ENCODE data around the gene RTL10. TPM values are rescaled to one million over a fixed set of nuclear protein-coding genes. Genes with fewer than 3 reads are reported as not detected.

RTL10 gene
- total RNA-seq, 1 donor from 2014 or later, result 15.0 TPM

DNA sequence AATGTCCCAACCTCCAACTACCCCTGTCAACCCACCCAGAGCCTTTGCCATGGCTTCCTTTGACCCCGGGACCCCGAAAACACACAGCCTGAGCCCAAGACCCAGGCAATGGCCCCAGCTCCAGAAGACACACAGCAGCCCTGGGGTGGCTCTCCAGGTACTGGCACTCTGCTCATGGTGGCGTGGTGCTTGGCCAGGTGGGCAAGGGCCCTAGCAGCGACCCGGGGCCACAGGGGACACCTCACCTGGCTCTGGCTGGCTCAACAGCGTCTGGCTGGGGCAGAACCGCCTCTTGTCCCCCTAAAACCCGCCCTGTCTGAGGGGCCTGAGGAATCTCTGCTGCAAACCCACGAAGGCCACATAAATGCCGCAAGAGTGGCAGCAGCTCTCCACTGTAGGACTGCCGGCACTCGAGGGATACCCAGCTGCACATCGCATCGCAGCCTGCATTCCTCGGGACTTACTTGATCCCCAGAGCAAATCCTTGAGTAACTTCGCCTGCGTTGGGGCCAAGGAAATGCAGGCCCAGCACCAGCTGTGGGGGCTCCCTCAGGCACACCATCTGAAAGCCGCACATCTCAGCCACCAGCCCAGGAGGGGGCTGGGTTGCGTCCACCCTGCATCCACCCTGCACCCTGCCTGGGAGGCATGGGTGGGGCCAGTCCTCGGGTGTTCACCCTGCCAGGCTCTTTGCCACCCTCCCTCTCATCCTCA lies 23.1 kb upstream of the RTL10 start:
- intact Hi-C loops (cut with micrococcal nuclease), result no loop called here

DNA sequence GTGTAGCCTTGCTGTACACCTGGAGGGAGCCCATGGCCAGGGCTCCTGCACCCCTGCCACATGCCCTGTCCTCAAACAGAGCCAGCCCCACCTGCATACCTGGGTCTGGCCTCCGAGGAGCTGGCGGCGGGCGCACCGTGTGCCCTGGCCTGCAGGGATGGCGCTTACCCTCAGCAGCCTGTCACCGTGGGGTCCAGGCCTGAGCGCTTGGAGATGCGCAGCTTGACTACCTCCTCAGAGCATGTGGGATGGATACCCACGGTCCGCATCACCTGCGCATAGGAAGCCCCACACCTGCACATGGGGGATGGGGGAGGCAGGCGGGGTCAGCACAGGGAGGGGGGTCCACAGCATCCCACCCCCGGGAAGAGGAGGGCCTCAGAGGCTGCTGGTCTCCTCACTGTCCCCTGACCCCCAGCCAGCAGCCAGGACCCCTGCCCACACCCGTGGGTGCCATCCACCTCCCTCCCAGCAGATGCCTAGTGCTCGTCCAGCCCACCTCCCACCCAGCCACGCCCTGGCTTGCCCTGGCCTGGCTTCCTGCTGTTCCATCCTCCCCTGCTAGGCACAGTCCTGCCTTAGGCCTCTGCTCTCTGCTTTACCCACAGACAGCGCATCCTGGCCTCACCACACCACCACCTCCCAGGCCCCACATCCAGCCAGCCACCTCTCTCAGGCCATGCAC lies 22.4 kb upstream of the RTL10 start:
- intact Hi-C loops (cut with micrococcal nuclease), result no loop called here

DNA sequence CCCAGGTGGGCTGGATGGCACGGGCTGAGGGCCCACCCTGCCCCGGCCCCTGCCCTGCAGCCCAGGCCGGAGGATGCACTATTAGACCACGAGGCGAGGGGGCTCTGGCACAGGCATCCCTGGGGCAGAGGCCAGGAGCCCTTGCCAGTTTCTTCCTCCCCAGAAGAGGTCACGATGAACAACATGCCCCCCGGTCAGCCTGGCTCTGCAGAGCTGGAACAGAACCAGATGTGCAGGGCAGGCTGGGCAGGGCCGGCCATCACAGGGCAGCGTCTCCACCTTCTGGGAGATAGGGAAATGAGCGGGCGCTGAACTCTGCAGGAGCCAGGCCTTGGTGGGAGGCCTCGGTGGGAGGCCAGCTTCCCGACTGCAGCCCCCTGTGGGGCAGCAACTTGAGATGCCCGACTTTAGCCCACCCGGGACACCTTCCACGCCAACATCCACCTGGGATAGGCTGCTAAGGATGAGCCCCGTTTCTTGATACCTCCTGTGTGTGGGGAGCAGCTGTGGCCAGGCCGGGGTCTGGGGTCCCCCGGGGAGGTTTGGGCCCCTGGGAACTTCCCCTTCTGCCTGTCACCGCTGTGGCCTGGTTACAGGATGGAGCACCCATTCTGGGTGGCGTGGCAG lies 21.8 kb upstream of the RTL10 start:
- intact Hi-C loops (cut with micrococcal nuclease), result no loop called here

DNA sequence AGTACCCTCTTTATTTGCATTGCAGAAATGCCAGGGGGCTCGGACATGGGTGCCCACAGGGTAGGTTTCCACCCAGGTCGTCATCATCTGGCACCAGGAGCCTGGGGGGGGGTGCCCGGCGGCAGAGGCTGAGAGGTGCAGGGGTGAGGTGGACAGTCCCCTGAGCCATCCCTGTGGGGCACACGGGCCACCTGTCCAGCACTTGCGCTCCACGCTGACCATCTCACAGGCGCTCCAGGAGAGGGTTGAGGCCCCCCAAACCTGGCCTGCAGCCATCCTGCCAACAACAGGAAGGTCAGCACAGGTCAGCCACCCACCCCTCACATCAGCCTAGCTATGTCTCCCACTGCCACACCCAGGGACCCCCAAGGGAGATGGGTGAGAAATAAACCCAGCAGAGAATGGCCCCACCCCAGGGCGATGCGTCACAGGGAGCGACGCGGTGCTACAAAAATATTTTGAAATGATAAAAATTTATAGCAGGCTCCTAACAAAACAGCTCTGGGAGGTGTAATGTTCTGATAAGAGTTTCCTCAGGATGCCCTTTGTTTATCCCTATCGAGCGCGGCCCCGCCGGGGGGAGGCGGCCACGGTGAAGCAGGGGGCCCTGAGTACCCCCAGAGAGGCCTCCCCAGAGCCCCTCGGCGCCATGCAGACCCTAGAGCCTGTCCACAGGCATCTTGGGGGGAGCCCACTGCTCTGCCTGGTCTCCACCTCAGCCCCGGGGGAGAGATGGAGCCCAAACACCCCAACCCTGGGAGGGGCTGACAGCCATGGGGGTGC lies 21.0 kb upstream of the RTL10 start:
- intact Hi-C loops (cut with micrococcal nuclease), result no loop called here

DNA sequence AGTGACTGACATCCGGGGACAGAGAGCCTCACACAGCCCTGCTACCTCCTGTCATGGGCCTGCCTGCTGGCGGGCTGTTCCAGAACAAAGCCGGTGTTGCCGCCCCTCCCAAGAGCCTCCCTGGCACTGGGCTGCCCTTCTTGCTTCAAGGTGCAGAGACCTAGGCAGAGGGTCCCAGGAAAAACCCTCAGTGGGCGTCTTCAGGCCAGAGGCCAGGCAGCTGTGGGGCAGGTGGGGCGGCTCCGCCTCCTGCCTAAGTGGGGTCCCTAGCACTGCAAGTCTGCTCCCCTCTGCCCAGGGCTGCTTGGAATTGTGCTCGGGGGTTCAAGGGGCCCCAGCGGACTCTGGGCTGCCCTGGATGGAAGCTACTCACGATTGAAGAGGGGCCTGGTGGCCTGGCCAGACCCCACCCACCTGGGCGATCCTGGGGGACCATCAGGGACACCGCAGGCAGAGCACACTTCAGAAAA lies 20.4 kb upstream of the RTL10 start:
- intact Hi-C loops (cut with micrococcal nuclease), result no loop called here

DNA sequence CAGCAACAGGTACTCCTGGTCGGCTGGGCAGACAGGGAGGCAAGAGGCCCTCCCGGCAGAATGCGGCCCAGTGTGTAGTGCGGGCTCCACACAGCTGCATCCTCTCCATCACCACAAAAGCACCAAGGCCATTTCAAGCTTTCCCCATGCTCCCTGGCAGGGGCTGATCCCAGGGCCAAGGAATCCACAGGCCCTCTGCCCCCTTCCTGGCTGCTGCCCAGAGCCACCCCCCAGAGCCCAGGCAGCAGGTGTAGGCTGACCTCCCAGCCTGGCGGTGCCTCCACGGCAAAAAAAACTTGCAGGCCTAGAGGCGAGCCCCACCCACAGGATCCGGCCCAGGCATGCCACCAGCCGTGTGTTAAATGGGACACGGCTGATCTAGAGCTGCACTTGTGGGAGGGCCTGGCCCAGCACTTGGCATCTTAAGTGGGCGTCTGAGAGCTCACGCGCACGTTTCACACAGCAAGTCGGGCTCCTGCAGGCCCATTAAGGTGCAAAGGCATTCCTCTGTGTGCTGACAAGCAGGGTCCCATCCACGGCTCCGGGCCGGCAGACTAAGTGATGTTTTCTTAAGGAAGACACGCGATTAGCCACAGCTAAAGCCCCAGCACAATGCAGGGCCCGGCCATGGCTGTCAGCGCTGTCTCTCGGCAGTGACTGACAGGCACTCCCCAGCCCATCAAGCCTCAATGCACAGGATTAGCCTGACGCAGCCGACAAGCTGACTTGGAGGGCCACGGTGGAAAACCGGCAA lies 19.8 kb upstream of the RTL10 start:
- intact Hi-C loops (cut with micrococcal nuclease), result no loop called here

DNA sequence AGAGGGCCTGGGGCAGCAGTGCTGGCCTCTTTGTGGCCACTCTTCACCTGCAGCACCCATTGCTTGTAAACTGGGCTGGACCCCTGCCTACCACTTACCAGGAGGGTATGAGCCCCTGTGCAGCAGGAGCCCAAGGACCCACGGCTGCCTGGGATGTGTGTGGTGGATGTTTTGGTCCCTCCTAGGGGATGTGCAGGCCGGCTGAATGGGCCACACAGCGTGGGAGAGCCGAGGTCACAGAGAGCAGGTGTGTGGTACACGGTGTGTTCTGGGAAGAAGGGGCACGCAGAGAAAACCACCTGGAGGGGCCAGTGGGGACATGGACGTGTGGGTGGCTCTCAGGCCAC lies 19.3 kb upstream of the RTL10 start:
- intact Hi-C loops (cut with micrococcal nuclease), result no loop called here

DNA sequence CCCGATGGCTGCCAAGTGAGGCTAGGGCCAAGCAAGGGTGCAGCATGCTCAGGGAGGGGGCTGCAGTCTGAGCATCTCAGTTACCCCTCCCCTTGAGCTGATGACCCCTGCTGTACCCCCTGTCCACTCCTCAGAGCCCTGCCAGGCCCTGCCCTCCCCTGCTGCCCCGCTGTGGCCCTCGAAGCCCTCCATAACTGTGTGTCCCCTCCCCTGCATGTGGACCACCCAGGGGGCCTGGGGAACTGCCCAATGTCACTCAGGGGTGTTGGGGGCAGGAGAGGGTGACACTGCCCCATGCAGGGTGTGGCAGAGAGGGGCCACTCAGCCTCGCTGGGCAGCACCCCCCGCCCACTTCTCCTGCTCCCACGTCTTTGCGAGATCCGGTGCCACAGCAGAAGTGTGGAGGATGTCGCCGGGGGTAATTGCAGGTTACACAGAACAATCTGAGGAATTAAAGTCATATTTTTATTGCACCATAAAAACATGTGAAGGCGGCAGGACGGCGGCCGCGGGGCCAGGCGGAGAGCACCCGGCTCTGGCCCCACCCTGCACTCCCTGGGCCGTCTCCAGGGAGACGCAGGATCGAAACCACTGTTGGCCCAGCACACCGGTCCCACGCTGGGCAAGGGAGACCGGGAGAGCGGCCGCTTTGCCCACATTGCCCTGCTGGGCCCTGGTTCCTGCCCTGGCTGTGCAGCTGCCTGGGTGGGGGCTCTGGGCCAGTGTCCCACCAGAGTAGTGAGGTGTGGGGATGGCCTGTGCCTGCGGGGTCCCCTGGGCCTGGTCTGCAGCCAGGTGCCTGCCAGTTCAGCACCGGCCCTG lies 18.7 kb upstream of the RTL10 start:
- intact Hi-C loops (cut with micrococcal nuclease), result no loop called here

DNA sequence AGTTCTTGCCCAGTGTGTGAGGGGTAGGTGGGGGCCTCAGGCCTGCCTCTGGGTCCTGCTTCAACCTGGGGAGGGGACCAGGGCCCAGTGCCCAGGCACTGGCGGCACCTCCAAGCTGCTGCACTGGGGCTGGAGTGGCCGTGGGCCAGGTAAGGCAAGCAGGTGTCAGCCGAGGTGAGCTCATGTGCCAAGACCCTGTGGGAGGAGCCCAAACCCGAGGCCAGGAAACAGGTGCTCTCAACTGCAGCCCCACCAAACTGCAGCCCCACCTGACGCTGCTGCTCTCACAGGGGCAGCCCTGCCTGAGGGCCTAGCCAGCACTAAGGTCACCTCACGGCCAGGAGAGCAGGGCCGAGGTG lies 18.1 kb upstream of the RTL10 start:
- intact Hi-C loops (cut with micrococcal nuclease), result no loop called here

DNA sequence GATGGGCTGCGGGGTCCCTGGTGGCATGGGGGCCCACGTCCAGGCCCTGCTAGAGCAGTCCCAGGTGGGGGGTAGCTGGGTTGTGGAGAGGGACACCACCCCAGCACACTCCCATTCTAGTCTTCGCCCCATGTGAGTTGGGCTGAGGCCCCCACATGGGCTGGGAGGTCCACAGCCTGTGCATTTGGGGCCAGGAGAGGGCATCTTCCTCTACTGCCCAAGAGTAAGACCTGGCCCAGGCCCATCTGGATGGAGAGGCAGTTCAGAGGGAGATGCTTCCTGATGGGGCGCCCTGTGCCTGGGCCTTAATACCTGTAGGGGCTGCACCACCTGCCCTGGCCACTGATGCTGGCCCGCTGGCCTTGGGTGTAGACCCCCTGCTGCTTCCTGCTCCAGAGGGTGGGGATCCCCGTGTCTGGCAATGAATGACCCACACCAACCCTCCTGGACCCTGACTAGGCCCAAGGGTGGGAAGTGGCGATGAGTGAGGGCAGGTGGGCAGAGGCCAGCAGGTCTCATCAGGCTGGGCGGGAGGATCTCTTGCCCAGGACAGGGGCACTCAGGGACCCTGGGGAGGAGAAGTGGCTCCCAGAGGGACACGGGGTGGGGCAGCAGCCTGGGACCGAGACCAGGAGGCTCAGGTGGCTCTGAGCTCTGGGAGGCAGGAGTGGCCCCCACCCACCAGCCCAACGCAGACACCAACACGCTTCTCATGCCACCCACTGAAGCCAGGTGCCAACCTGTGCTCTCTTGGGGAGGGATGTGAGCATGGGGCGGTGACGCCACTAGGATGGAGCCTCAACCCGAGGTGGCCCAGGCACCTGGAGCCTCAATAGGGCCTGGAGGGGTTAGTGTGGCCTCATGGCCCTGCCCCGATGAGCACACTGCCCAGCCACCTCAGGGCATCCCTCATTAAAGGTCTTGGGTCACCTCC lies 17.4 kb upstream of the RTL10 start:
- intact Hi-C loops (cut with micrococcal nuclease), result no loop called here

DNA sequence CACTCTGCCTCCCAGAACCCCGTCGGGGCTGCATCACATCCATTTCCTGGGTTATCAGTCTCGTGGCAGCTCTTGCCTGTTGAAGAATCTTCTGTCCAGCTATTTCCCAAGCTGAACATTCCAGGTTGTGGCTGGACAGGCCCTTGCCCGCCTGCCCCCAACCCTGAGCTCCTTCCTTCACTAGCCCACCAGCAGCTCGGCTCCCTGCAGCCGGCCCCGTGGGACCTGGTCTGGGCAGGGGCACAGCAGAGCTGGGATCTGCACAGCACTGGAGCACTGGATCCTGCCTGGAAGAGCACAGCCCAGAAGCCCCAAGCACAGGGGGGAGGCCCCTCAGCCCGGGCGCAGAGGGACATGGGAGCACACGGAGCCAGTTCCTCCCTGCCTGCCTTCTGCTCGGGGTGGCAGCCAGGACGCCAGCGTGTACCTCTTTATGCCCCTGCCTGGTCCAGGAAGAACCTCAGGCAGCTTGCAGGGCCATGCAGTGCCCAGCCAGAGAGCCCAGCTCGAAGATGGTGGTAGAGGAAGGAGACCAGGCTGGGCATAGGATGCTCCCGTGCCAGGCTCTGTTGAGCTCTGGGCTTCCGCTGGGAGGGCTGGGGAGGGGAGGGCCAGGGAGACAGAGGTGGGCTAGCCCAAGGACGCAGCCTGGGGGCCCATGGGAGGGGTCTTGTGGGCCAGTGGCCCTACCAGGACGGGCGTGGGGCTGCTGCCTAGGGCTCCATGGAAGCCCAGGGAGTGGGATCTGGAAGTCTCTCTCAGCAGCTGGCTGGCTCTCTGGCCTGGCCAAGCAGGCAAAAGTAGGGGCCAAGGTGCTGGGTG lies 16.6 kb upstream of the RTL10 start:
- intact Hi-C loops (cut with micrococcal nuclease), result no loop called here

DNA sequence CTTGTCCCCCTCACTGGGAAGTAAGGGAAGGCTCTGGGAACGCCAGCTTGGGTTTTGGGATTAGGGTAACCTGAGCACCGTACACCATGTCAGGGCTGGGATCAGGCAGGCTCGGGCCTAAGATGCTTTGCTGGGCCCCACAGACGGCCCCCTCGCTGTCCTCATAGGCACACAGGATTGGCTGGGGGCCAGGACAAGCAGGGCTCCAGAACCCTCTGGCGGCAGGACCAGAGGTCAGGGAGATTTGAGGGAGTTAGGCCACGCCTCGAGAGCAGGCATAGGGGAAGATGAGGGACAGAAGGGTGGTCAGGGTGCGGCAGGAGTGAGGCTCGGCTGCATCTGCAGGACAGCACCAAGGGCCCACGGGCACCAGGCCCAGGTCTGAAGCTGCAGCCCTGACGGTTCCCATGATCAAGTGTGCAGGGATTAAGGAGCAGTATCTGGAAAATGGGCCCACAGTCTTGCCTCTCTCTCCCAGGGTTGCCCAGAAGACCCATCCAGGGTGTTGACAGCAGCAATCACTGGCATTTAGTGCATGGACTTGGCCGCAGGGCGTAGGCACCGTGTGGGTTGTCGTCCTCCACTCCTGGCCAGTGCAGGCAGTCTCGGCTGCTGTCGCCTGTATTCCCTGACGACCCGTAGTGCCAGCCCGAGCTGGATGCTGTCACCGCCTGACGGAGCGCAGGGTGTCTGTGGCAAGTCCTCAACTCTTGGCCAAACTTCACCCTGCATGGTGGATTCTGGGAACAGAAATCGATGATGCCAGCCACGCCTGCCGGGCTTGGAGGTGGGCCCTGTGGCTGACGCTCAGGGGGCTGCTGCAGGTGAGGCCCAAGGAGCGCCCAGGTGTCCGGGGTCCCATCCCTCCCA lies 15.7 kb upstream of the RTL10 start:
- intact Hi-C loops (cut with micrococcal nuclease), result no loop called here

DNA sequence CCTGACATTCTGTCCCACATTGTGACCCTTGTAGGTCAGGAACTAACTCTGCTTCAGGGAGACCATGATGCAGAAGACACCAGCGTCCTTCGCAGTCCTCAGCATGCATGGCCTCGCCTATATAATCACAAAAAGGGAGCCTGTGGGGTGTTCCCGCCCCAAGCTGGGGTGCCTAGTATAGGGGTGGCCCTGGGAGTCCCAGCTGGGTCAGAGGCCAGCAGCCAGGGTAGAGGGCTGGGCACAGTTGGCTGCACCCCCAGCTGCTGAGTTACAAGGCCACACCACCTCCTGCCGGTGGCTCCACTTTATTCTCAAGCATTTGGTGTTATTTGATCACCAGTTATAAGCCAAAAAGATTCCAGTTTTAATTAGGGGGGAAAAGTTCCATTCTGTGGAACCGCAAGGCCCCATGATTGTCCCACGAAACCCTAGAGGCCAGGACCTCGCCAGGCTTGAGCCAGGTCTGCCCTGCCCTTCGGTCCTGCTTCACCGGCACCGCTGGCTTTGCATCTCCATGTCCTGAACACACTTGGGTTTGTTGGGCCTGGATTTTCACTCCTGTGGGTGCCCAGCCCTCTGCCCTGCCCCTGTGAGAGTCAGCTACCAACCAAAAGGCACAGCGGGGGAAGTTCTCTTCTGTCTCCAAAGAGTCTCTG lies 15.0 kb upstream of the RTL10 start:
- intact Hi-C loops (cut with micrococcal nuclease), result no loop called here

DNA sequence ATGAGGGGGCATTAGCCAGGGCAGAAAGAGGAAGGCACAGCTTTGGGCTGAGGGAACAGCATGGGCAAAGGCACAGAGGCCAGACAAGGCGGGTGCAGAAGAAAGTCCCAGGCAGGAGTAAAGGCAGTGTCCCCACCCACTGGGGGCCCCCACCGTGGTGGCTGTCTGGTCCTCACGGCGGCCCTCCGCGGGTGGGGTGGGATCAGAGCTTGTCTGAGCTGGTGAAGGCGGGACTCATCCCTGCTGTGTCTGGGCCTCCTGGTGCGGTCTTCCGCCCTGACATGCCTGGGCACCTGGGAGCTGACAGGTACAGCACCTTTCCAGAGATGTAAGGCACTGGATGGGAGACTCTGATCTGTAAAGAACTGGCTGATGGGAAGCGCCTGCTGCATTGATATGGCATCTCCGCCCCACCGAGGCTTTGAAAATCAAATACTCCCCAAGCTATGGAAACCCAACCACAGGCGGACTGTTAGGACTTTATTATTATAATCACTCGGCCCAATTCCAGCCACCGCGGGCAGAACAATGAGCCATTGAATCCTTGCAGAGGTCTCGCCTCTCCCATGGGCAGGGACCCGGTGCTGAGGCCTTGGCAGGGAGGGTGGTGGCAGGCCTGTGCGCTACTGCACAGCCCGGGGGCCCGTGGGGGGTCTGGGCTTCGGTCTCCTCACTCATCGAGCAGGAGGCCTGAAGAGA lies 14.2 kb upstream of the RTL10 start:
- intact Hi-C loops (cut with micrococcal nuclease), result no loop called here

DNA sequence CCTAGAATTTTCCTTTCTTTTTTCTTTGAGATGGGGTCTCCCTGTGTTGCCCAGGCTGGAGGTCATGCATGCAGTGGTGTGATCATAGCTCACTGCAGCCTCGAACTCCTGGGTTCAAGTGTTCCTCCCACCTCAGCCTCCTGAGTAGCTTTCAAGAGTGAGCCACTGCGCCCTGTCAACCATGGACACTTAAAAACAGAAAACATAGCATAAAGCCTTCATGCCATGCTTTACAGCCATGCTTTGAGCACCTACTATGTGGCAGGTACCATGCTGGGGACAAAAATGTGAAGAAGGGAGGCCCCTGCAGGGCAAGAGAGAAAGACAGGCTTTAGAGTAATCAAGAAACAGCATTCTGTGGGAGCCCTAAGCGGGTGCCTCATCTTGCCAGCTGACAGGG lies 13.7 kb upstream of the RTL10 start:
- intact Hi-C loops (cut with micrococcal nuclease), result no loop called here

DNA sequence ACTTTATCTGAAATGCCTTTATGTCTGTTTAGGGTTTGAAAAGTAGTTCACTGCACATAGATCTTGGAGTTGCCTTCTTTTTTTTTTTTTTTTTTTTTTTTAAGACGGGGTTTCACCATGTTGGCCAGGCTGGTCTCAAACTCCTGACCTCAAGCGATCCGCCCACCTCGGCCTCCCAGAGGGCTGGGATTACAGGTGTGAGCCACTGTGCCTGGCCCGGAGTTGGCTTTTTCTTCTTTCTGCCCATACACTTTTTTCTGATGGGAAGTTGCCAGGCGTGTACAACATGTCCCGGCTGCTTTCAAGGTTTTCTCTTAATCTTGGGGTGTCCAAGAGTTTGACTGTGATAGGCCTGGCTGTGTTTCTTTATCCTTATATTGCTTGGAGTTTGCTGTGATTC lies 12.9 kb upstream of the RTL10 start:
- intact Hi-C loops (cut with micrococcal nuclease), result no loop called here
